WTC11 (cell line): ENCODE results near the gene INMT. TPM values are rescaled to one million over a fixed set of nuclear protein-coding genes. Genes with fewer than 3 reads are reported as not detected.

Experiments used
- ATAC-seq: fragments of 200-7000 bp; cut with Tn5 transposase; 2 replicates; pipeline ENCODE4 v1.10.0; 2021; ENCODE audit warnings: mild to moderate bottlenecking, moderate library complexity
- CTCF ChIA-PET: fragments of 300-600 bp; sonication (Branson Sonifier 250); formaldehyde crosslinking; loops from one replicate; lab custom pipeline; 2021; ENCODE audit warnings: antibody characterized with exemption; lab: Charles Lee
- POLR2A ChIA-PET: fragments of 350-600 bp; sonication (Branson Sonifier 250); formaldehyde crosslinking; loops from one replicate; lab custom pipeline; 2021; ENCODE audit warnings: antibody characterized with exemption; lab: Charles Lee
- DNase-seq: peaks from one replicate; pipeline ENCODE4 v3.0.0; 2021; ENCODE audit warnings: low spot score
- H3K27ac Mint-ChIP-seq: 2 replicates; pipeline ENCODE4 v1.8.0; 2021; ENCODE audit warnings: mixed read lengths
- H3K27me3 Mint-ChIP-seq: 2 replicates; pipeline ENCODE4 v1.8.0; 2021; ENCODE audit warnings: low read depth, mild to moderate bottlenecking, moderate library complexity, mixed read lengths
- H3K36me3 Mint-ChIP-seq: 2 replicates; pipeline ENCODE4 v1.8.0; 2021; ENCODE audit warnings: mixed read lengths
- H3K4me1 Mint-ChIP-seq: 2 replicates; pipeline ENCODE4 v1.8.0; 2022; ENCODE audit warnings: mixed read lengths
- H3K4me3 Mint-ChIP-seq: 2 replicates; pipeline ENCODE4 v1.8.0; 2021; ENCODE audit warnings: mild to moderate bottlenecking, moderate library complexity, mixed read lengths
- H3K9me3 Mint-ChIP-seq: 2 replicates; pipeline ENCODE4 v1.8.0; 2021; ENCODE audit warnings: mixed read lengths
- CDX4 ChIP-seq: fragments of 250-450 bp; sonication (Bioruptor Pico); IDR thresholded peaks from 2 replicates; pipeline ENCODE4 v1.9.0; 2021; ENCODE audit warnings: moderate library complexity, mild to moderate bottlenecking, inconsistent platforms, borderline replicate concordance
- FOXK1 ChIP-seq: sonication (generic); formaldehyde crosslinking; IDR thresholded peaks from 2 replicates; pipeline ENCODE4 v1.8.0; 2022; ENCODE audit warnings: mild to moderate bottlenecking, moderate library complexity, missing genetic modification reagents
- FOXP4 ChIP-seq: sonication (generic); formaldehyde crosslinking; IDR thresholded peaks from 2 replicates; pipeline ENCODE4 v1.8.0; 2022; ENCODE audit warnings: mild to moderate bottlenecking, missing genetic modification reagents
- GABPB1 ChIP-seq: sonication (generic); formaldehyde crosslinking; IDR thresholded peaks from 2 replicates; pipeline ENCODE4 v1.8.1; 2023; ENCODE audit warnings: mild to moderate bottlenecking, missing genetic modification reagents
- NFE2L1 ChIP-seq: sonication (generic); formaldehyde crosslinking; IDR thresholded peaks from 2 replicates; pipeline ENCODE4 v1.8.1; 2023; ENCODE audit warnings: missing genetic modification reagents
- OVOL2 ChIP-seq: fragments of 250-450 bp; sonication (Bioruptor Pico); IDR thresholded peaks from 2 replicates; pipeline ENCODE4 v1.9.0; 2021; ENCODE audit warnings: mild to moderate bottlenecking, borderline replicate concordance
- SMAD3 ChIP-seq: sonication (generic); formaldehyde crosslinking; IDR thresholded peaks from 2 replicates; pipeline ENCODE4 v1.8.0; 2022; ENCODE audit warnings: missing genetic modification reagents, mild to moderate bottlenecking, borderline replicate concordance
- SP1 ChIP-seq: sonication (generic); formaldehyde crosslinking; conservative IDR thresholded peaks from 2 replicates; pipeline ENCODE4 v1.8.1; 2022; ENCODE audit warnings: missing genetic modification reagents
- ZBTB43 ChIP-seq: sonication (generic); formaldehyde crosslinking; IDR thresholded peaks from 2 replicates; pipeline ENCODE4 v1.8.1; 2023; ENCODE audit warnings: mild to moderate bottlenecking, missing genetic modification reagents
- ZNF138 ChIP-seq: sonication (generic); formaldehyde crosslinking; conservative IDR thresholded peaks from 2 replicates; pipeline ENCODE4 v1.8.1; 2022; ENCODE audit warnings: mild to moderate bottlenecking, moderate library complexity, missing genetic modification reagents
- ZNF263 ChIP-seq: sonication (generic); formaldehyde crosslinking; IDR thresholded peaks from 2 replicates; pipeline ENCODE4 v1.8.1; 2022; ENCODE audit warnings: low read depth, mild to moderate bottlenecking, moderate library complexity, missing genetic modification reagents
- ZNF317 ChIP-seq: sonication (generic); formaldehyde crosslinking; IDR thresholded peaks from 2 replicates; pipeline ENCODE4 v1.8.1; 2023; ENCODE audit warnings: low read depth, mild to moderate bottlenecking, moderate library complexity, missing genetic modification reagents, borderline replicate concordance
- ZNF396 ChIP-seq: fragments of 250-450 bp; sonication (Bioruptor Pico); IDR thresholded peaks from 2 replicates; pipeline ENCODE4 v1.8.0; 2021; ENCODE audit warnings: mild to moderate bottlenecking, moderate library complexity, borderline replicate concordance
- ZNF423 ChIP-seq: fragments of 250-450 bp; sonication (Bioruptor Pico); IDR thresholded peaks from 2 replicates; pipeline ENCODE4 v2.1.2; 2022; ENCODE audit warnings: mild to moderate bottlenecking, moderate library complexity
- ZNF532 ChIP-seq: fragments of 250-450 bp; sonication (Bioruptor Pico); IDR thresholded peaks from 2 replicates; pipeline ENCODE4 v1.9.0; 2021; ENCODE audit warnings: mild to moderate bottlenecking, borderline replicate concordance
- ZSCAN18 ChIP-seq: fragments of 250-450 bp; sonication (Bioruptor Pico); IDR thresholded peaks from 2 replicates; pipeline ENCODE4 v2.1.2; 2022; ENCODE audit warnings: mild to moderate bottlenecking, moderate library complexity
- total RNA-seq: library from RNA; stranded (reverse); gene quantifications from 3 replicates; pipeline ENCODE4 v1.2.3, GENCODE V29; 2021
- TF ChIP-seq, protein P1 (sequence below): sonication (generic); formaldehyde crosslinking; IDR thresholded peaks from 2 replicates; pipeline ENCODE4 v1.8.0; 2022; ENCODE audit warnings: mild to moderate bottlenecking, missing genetic modification reagents
- TF ChIP-seq, protein P2 (sequence below): sonication (generic); formaldehyde crosslinking; IDR thresholded peaks from 2 replicates; pipeline ENCODE4 v1.8.1; 2022; ENCODE audit warnings: mild to moderate bottlenecking, missing genetic modification reagents, moderate library complexity, borderline replicate concordance

INMT gene
- total RNA-seq, 1 experiment from 2014 or later = 3.5 TPM

- ChIA-PET POLR2A (no interaction called here), CTCF (interaction anchor here (1.7 kb wide), 1 partner anchor 150 kb away, joined by 4 read pairs; no protein-coding TSS in a partner anchor)
- TF ChIP-seq ZNF317 (CRISPR knock-in tag) (no peak), SP1 (CRISPR knock-in tag) (no peak), ZNF396 (CRISPR knock-in tag) (no peak), FOXP4 (CRISPR knock-in tag) (no peak), OVOL2 (CRISPR knock-in tag) (no peak), ZNF138 (CRISPR knock-in tag) (no peak), NFE2L1 (CRISPR knock-in tag) (no peak), FOXK1 (CRISPR knock-in tag) (no peak), ZNF423 (no peak), ZNF532 (no peak), CDX4 (CRISPR knock-in tag) (no peak), ZSCAN18 (CRISPR knock-in tag) (no peak), ZNF263 (no peak), GABPB1 (CRISPR knock-in tag) (no peak), ZBTB43 (CRISPR knock-in tag) (no peak), SMAD3 (CRISPR knock-in tag) (no peak)
- TF ChIP-seq, protein P1, sequence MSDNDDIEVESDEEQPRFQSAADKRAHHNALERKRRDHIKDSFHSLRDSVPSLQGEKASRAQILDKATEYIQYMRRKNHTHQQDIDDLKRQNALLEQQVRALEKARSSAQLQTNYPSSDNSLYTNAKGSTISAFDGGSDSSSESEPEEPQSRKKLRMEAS (CRISPR knock-in tag) = no peak
- TF ChIP-seq, protein P2, sequence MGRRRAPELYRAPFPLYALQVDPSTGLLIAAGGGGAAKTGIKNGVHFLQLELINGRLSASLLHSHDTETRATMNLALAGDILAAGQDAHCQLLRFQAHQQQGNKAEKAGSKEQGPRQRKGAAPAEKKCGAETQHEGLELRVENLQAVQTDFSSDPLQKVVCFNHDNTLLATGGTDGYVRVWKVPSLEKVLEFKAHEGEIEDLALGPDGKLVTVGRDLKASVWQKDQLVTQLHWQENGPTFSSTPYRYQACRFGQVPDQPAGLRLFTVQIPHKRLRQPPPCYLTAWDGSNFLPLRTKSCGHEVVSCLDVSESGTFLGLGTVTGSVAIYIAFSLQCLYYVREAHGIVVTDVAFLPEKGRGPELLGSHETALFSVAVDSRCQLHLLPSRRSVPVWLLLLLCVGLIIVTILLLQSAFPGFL (CRISPR knock-in tag) = no peak
- peaks cover 7% of the 10 kb centered on the region; the same call in 1 of the 2 replicates for H3K4me1 Mint-ChIP-seq
- no peak overlapping the region for H3K27ac Mint-ChIP-seq
- no peak for DNase-seq
- H3K27me3 Mint-ChIP-seq = no peaks in the 10 kb centered on the region
- H3K9me3 Mint-ChIP-seq = no peaks in the 10 kb centered on the region
- ATAC-seq = no peak
- no peaks in the 10 kb centered on the region; the same call in 1 of the 2 replicates for H3K36me3 Mint-ChIP-seq
- no peak overlapping the region for H3K4me3 Mint-ChIP-seq
Observed at GRCh38 chr7:30788640-30789333, 36.9 kb downstream of the INMT start.
